Thyroid gland (tissue), 4 donors: Measurements from ENCODE around the gene GNL1.

Experiments
- POLR2A ChIP-seq, 2 donors: fragments of 450-650 bp; IDR thresholded peaks; one replicate each; pipeline ENCODE4 v1.6.1; 2017; ENCODE audit warnings: antibody characterized with exemption in 2 of 2, mild to moderate bottlenecking in 2 of 2, moderate library complexity in 1 of 2
- TF ChIP-seq, protein P1 (sequence below), 6 experiments: fragments of 200-600 bp in 3 of 6; fragments of 450-650 bp in 3 of 6; sonication (generic) in 3 of 6; IDR thresholded peaks; one replicate each; pipeline ENCODE4 v1.5.1; 2016 to 2019; ENCODE audit warnings: antibody characterized with exemption in 6 of 6, mild to moderate bottlenecking in 2 of 6, inconsistent platforms in 1 of 6, moderate library complexity in 1 of 6

DNA sequence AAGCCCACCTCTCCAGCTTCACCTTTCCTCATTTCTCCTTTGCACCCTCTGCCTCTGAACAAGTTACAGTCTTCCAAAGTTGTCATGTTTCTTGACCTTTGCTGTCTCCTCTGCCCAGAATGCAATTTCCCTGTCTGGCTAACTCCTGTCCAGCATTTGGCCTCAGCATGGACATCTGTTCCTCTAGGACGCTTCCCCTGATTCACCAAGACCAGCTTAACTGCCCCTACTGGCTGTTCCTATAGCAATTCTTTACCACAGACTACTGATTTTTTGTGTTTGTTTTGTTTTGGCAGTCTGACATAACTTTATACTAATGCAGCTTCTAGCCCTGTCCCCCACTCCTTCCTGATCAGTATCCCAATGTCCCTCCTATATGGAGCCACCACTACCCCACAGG is 13.4 kb downstream of the GNL1 start:
- no peak for TF ChIP-seq POLR2A (IDR thresholded peaks at IDR 0.05)
- TF ChIP-seq, protein P1, sequence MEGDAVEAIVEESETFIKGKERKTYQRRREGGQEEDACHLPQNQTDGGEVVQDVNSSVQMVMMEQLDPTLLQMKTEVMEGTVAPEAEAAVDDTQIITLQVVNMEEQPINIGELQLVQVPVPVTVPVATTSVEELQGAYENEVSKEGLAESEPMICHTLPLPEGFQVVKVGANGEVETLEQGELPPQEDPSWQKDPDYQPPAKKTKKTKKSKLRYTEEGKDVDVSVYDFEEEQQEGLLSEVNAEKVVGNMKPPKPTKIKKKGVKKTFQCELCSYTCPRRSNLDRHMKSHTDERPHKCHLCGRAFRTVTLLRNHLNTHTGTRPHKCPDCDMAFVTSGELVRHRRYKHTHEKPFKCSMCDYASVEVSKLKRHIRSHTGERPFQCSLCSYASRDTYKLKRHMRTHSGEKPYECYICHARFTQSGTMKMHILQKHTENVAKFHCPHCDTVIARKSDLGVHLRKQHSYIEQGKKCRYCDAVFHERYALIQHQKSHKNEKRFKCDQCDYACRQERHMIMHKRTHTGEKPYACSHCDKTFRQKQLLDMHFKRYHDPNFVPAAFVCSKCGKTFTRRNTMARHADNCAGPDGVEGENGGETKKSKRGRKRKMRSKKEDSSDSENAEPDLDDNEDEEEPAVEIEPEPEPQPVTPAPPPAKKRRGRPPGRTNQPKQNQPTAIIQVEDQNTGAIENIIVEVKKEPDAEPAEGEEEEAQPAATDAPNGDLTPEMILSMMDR (IDR thresholded peaks at IDR 0.05) = no peak
